ENCODE measurements around the gene GATM. TPM values are rescaled to one million over a fixed set of nuclear protein-coding genes. Genes with fewer than 3 reads are reported as not detected.

The GATM gene
- total and polyA plus RNA-seq, 10 of the 15 experiments (the other 5 are each of a cell fraction or from before 2014, with no cell fraction given) = 11.7 to 83.1 (median 38.2) TPM

- Histone ChIP-seq H3K9me3 (replicated peaks; ENCODE audit: control insufficient read depth, insufficient read depth, low read length) (no peaks in the 10 kb centered on the region), H3K79me2 (ENCODE audit: control insufficient read depth, insufficient read depth, low read length) (peaks cover 7% of the 10 kb centered on the region), H3K9ac (ENCODE audit: control insufficient read depth, insufficient read depth, low read length) (peak overlapping the region; percentile 73), H3K4me2 (ENCODE audit: control insufficient read depth, insufficient read depth) (peak overlapping the region; percentile 96), H3K4me3 (peak overlapping the region; percentile 78), H3K27ac (ENCODE audit: control insufficient read depth, insufficient read depth) (peak overlapping the region; percentile 64), H3K4me1 (ENCODE audit: control insufficient read depth, insufficient read depth, low read length) (no peaks in the 10 kb centered on the region), H4K20me1 (ENCODE audit: control insufficient read depth, insufficient read depth) (no peaks in the 10 kb centered on the region), H3K36me3 (ENCODE audit: control insufficient read depth in 2 of 2, insufficient read depth in 2 of 2, low read length in 1 of 2) (no peaks in the 10 kb centered on the region), H2AFZ (ENCODE audit: control insufficient read depth, low read depth, low read length) (peak overlapping the region; percentile 87), H3K27me3 (replicated peaks in 1 of 2; ENCODE audit: control insufficient read depth in 2 of 2, insufficient read depth in 2 of 2, low read length in 1 of 2) (no peaks in the 10 kb centered on the region)
- TSS peak; percentile 67 for BruUV-seq (replicated peaks)
- SMC1A ChIA-PET (ENCODE audit: uncharacterized antibody, unreplicated experiment) = interaction anchor here (1.2 to 4.6 kb wide), 10 partner anchors 8 to 172 kb away, joined by 3 to 37 read pairs (median 4); a partner anchor contains a TSS
- POLR2A ChIA-PET = interaction anchor here (1.0 to 3.3 kb wide), 5 partner anchors 9 to 177 kb away, joined by 3 to 18 read pairs (median 5); a partner anchor contains a TSS
- WGBS (ENCODE audit: insufficient coverage, insufficient replicate concordance, low lambda C conversion rate, missing lambda C conversion rate) = 14% methylated on average over 32 of the region's 32 CpGs
- CTCF ChIA-PET = interaction anchor here (0.6 to 3.4 kb wide), 8 partner anchors 10 to 226 kb away, joined by 3 to 26 read pairs (median 4); a partner anchor contains a TSS
- in situ Hi-C loops (cut with MboI) (no loop called here), intact Hi-C loops (cut with micrococcal nuclease; ENCODE audit: unreplicated experiment) (loop anchor here (5.0 kb wide), 1 partner anchor 170 kb away; no protein-coding TSS in a partner anchor)
- no peak for FAIRE-seq
- no peak for DNase-seq (ENCODE audit: low read depth, low spot score)
- ATAC-seq = peak; percentile 8
- TF ChIP-seq SPI1 (IDR thresholded peaks at IDR 0.05; ENCODE audit: borderline replicate concordance, insufficient read depth, low read depth, low read length) = 0 out of 2 replicates have a peak, but pooled peaks have one; percentile 5
- TF ChIP-seq HDAC6 (IDR thresholded peaks at IDR 0.05; ENCODE audit: unreplicated experiment) = no peak
- peak; percentile 23 to 30; a peak in 2 of 4 replicates for TF ChIP-seq IKZF2 (IDR thresholded peaks at IDR 0.05)
- TF ChIP-seq NR2F1 (conservative IDR thresholded peaks at IDR 0.05) = no peak
- 0 out of 2 replicates have a peak, but pooled peaks have one; percentile 33 for TF ChIP-seq RELB (IDR thresholded peaks at IDR 0.05; ENCODE audit: low read depth)
- RAD21 ChIA-PET (ENCODE audit: unreplicated experiment) = interaction anchor here (1.4 to 2.7 kb wide), 4 partner anchors 14 to 36 kb away, joined by 3 to 12 read pairs (median 6); a partner anchor contains a TSS
Observed at GRCh38 chr15:45377609-45378148, 665 bp downstream of the GATM start.

All from GM12878 (cell line).